Gastrocnemius medialis (tissue), 4 donors: ENCODE data around the gene LRRN3. TPM values are rescaled to one million over a fixed set of nuclear protein-coding genes. Genes with fewer than 3 reads are reported as not detected.

Source experiments
- ATAC-seq, 2 donors: fragments of 150-250 bp; one replicate each; pipeline ENCODE4 v1.9.1; 2016
- DNase-seq, 2 donors: peaks; one replicate each; pipeline ENCODE4 v3.0.0-alpha.2; 2019
- H3K27ac ChIP-seq, 4 donors: fragments of 200-600 bp; sonication (generic); 1 replicate in 1 of 4; 2 replicates in 3 of 4; pipeline ENCODE4 v1.5.1; 2016 to 2018; ENCODE audit warnings: mild to moderate bottlenecking in 2 of 4, moderate library complexity in 1 of 4
- H3K27me3 ChIP-seq, 3 donors: fragments of 200-600 bp; sonication (generic) in 2 of 3; 1 replicate in 1 of 3; 2 replicates in 2 of 3; pipeline versions ENCODE4 v1.5.1 to v1.6.0; 2016 to 2019; ENCODE audit warnings: mild to moderate bottlenecking in 1 of 3, moderate library complexity in 1 of 3
- H3K36me3 ChIP-seq, 2 donors: fragments of 200-600 bp; sonication (generic) in 1 of 2; one replicate each; pipeline ENCODE4 v1.5.1; 2017 to 2018
- H3K4me1 ChIP-seq, 2 donors: fragments of 200-600 bp; sonication (generic) in 1 of 2; one replicate each; pipeline ENCODE4 v1.5.1; 2016 to 2017; ENCODE audit warnings: mild to moderate bottlenecking in 2 of 2
- H3K4me3 ChIP-seq, 4 donors: fragments of 200-600 bp; sonication (generic) in 3 of 4; 1 replicate in 1 of 4; 2 replicates in 3 of 4; pipeline ENCODE4 v1.5.1; 2016 to 2019; ENCODE audit warnings: mild to moderate bottlenecking in 2 of 4
- H3K9me3 ChIP-seq, 3 donors: fragments of 200-600 bp; sonication (generic) in 2 of 3; 1 replicate in 1 of 3; 2 replicates in 2 of 3; pipeline ENCODE4 v1.5.1; 2016 to 2019
- CTCF ChIP-seq, 5 experiments: fragments of 450-650 bp in 3 of 5; fragments of 200-600 bp in 2 of 5; sonication (generic) in 2 of 5; IDR thresholded peaks in 4 of 5; conservative IDR thresholded peaks in 1 of 5; 1 replicate in 4 of 5; 2 replicates in 1 of 5; pipeline ENCODE4 v1.5.1; 2016 to 2019; ENCODE audit warnings: antibody characterized with exemption in 5 of 5, mild to moderate bottlenecking in 3 of 5, moderate library complexity in 3 of 5
- POLR2A ChIP-seq, 2 donors: fragments of 450-650 bp; IDR thresholded peaks; one replicate each; pipeline ENCODE4 v1.6.1; 2017; ENCODE audit warnings: antibody characterized with exemption in 2 of 2, mild to moderate bottlenecking in 2 of 2, moderate library complexity in 2 of 2
- in situ Hi-C, 4 donors: fragments of 200-750 bp; cut with MboI; loops; one replicate each; pipeline versions ENCODE4 v1.15.0 to v1.8.0; 2017; ENCODE audit warnings: low sequenced_read_pairs in 4 of 4
- intact Hi-C: fragments of 100-400 bp; cut with DNase I; formaldehyde crosslinking; loops from one replicate; pipeline ENCODE4 v1.15.1; 2023; ENCODE audit warnings: low total_unique reads
- total RNA-seq, 4 donors: library from RNA; depleted of rRNA; stranded (reverse); fragments of >200 nt; gene quantifications; one replicate each; pipeline versions ENCODE4 v1.1.0 to v1.2.3, GENCODE V29; 2016

The LRRN3 gene
- total RNA-seq, 4 donors from 2014 or later, result 0.42 to 11.7 (median 6.9) TPM

DNA sequence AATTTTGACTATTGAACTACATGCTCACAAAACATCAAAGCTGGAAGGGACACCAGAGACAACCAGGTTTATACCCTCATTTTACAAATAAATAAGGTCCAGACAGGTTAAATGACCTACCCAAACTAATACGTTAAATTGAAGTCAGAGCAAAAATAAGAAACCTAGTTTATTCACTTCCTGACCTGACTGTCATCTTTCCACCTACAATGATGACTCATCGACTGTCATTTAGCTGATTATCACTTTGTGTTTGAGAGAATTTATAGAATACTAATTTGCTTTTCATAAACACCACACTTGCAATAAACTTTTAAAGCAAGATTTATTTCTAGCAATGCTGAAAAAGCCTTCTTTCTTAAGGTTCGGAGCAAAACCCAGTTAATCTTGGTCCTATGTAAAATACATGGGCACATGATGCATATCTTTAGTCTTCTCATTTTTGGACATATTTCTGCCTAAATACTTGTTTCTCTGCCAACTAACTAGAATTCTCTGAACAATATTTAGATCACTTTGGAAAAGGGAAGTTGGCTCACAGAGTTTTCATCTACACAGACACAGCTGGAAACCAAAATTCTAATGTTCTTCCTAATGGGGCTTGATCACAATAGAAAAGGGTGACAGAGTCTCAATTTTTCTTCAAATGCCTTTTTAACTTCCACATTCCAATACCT, 16.7 kb upstream of the LRRN3 start:
- intact Hi-C loops, result no loop called here
- Histone ChIP-seq H3K4me3 (no peak overlapping the region), H3K27me3 (no peaks in the 10 kb centered on the region), H3K4me1 (peaks cover 3 to 8% of the 10 kb centered on the region in 2 donors), H3K9me3 (no peaks in the 10 kb centered on the region), H3K27ac (no peak overlapping the region), H3K36me3 (no peaks in the 10 kb centered on the region)
- in situ Hi-C loops, result no loop called here
- TF ChIP-seq POLR2A (IDR thresholded peaks at IDR 0.05) (no peak), CTCF (IDR thresholded peaks at IDR 0.05 in 4 of 5, conservative IDR thresholded peaks at IDR 0.05 in 1 of 5) (no peak)
- no peak for ATAC-seq
- DNase-seq, result no peak

DNA sequence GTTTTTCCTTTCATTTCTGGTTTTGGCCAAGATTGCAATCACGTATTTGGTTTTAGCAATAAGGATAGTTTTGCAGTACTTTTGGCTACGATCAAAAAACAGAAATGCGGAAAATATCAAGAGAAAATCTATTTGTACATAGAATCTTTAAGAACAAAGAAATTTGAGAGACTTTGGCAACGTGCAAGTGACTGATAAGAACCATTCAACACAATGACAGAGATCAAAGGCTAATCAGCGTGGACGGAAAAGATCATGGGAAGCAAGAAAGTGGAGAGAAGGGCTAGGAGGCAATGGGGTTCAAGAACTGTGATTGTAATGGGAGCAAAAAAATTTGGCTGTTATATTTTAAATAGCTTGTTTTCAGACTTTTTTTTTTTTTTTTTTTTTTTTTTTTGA, 16.2 kb upstream of the LRRN3 start:
- ATAC-seq (no peak), DNase-seq (no peak)
- Histone ChIP-seq H3K9me3 (no peaks in the 10 kb centered on the region), H3K4me3 (no peak overlapping the region), H3K27ac (no peak overlapping the region), H3K27me3 (no peaks in the 10 kb centered on the region), H3K36me3 (no peaks in the 10 kb centered on the region), H3K4me1 (peaks cover 3 to 8% of the 10 kb centered on the region in 2 donors)
- intact Hi-C loops, result no loop called here
- in situ Hi-C loops, result loop anchor here in 1 of 4 donors (25.0 kb wide), 1 partner anchor 663 kb away; no protein-coding TSS in a partner anchor
- TF ChIP-seq CTCF (IDR thresholded peaks at IDR 0.05 in 4 of 5, conservative IDR thresholded peaks at IDR 0.05 in 1 of 5) (no peak), POLR2A (IDR thresholded peaks at IDR 0.05) (no peak)

GRCh38 chr7:111075498-111075897, 15.4 kb upstream of the LRRN3 start:
- Histone ChIP-seq H3K9me3 (no peaks in the 10 kb centered on the region), H3K4me1 (peaks cover 3 to 8% of the 10 kb centered on the region in 2 donors), H3K27me3 (no peaks in the 10 kb centered on the region), H3K36me3 (no peaks in the 10 kb centered on the region), H3K27ac (no peak overlapping the region), H3K4me3 (no peak overlapping the region)
- intact Hi-C loops (no loop called here), in situ Hi-C loops (loop anchor here in 1 of 4 donors (25.0 kb wide), 1 partner anchor 662 kb away; no protein-coding TSS in a partner anchor)
- ATAC-seq (peak in 1 of 2 donors; percentile 41), DNase-seq (no peak)
- TF ChIP-seq CTCF (IDR thresholded peaks at IDR 0.05 in 4 of 5, conservative IDR thresholded peaks at IDR 0.05 in 1 of 5) (no peak), POLR2A (IDR thresholded peaks at IDR 0.05) (no peak)

DNA sequence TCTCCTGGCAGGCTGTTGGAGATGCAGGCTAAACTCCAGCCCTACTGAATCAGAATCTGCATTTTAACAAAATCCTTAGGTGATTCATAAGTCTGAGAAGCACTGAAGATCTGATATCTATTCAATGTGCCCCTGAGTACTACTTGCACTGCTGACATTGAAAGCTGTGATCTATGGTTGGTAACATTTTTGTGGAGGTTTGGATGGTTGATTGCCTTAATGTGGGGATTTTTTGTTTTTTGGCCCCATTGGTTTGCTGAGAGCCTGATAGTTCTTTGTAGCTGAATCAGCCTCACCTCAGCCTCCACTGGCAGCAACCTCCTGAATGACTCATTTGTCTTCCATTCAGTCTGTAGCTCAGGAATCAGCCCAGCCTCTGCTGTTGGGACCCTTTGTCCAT, 14.7 kb upstream of the LRRN3 start:
- ATAC-seq (no peak), DNase-seq (no peak)
- no peak overlapping the region for H3K4me3 ChIP-seq
- H3K27me3 ChIP-seq, result no peaks in the 10 kb centered on the region
- TF ChIP-seq POLR2A (IDR thresholded peaks at IDR 0.05) (no peak), CTCF (IDR thresholded peaks at IDR 0.05 in 4 of 5, conservative IDR thresholded peaks at IDR 0.05 in 1 of 5) (no peak)
- no peaks in the 10 kb centered on the region for H3K9me3 ChIP-seq
- H3K36me3 ChIP-seq, result no peaks in the 10 kb centered on the region
- intact Hi-C loops, result no loop called here
- H3K4me1 ChIP-seq, result peaks cover 3 to 8% of the 10 kb centered on the region in 2 donors
- H3K27ac ChIP-seq, result no peak overlapping the region
- in situ Hi-C loops, result loop anchor here in 1 of 4 donors (25.0 kb wide), 1 partner anchor 661 kb away; no protein-coding TSS in a partner anchor
